Jurkat, Clone E6-1 (cell line): Measurements from ENCODE around the gene ETV6.
A peak's percentile ranks its signal among the peaks of the same experiment; 100 is the strongest.

ENCODE experiments used
- DNase-seq: peaks from one replicate; pipeline ENCODE4 v3.0.0-alpha.2; 2011; ENCODE audit warnings: low read depth, low spot score
- H3K4me3 ChIP-seq: 2 replicates; pipeline ENCODE4 v1.5.1; 2011; ENCODE audit warnings: mild to moderate bottlenecking, low read length, control low read depth, moderate library complexity

Gene ETV6

DNA sequence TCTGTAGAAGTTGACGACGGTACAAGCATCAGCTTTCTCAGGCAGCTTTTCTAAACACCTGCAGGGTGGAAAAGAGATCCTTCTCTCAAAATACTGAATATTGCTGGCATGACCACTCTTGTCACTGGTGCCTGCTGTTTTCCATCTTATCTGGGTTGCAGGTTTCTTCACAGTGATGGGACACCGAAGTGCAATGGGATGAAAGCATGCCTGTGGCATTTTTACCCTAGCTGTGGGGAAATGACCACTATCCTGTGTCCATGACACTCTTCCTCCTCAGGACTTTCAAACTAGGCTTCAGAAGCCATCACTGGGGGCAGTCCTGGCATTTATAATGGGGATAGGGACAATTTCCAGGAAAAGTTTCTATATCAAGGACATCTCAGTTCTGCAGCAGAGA lies 98.5 kb downstream of the ETV6 start:
- no peak for DNase-seq
- H3K4me3 ChIP-seq: no peak overlapping the region

DNA sequence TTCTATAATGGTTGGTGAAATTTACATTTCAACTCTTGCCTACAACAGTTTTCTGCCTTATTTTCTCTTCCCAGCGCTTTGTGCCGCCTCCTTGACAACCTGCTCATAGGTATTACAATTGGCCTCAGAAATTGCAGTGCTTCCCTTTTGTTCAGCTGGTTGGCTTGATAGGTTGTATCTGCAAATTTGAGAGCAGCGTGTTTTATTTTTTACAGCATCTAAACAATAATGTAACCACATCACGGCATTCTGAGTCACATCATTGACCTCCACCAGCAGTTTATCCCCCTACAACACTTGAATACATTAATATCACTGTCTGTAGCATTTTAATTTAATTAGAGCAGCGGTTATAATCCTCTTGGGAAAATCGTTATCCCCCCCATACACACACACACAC lies 99.4 kb downstream of the ETV6 start:
- H3K4me3 ChIP-seq: no peak overlapping the region
- no peak for DNase-seq

GRCh38 chr12:11749943-11750690 lies 100.6 kb downstream of the ETV6 start:
- H3K4me3 ChIP-seq: no peak overlapping the region
- no peak for DNase-seq

DNA sequence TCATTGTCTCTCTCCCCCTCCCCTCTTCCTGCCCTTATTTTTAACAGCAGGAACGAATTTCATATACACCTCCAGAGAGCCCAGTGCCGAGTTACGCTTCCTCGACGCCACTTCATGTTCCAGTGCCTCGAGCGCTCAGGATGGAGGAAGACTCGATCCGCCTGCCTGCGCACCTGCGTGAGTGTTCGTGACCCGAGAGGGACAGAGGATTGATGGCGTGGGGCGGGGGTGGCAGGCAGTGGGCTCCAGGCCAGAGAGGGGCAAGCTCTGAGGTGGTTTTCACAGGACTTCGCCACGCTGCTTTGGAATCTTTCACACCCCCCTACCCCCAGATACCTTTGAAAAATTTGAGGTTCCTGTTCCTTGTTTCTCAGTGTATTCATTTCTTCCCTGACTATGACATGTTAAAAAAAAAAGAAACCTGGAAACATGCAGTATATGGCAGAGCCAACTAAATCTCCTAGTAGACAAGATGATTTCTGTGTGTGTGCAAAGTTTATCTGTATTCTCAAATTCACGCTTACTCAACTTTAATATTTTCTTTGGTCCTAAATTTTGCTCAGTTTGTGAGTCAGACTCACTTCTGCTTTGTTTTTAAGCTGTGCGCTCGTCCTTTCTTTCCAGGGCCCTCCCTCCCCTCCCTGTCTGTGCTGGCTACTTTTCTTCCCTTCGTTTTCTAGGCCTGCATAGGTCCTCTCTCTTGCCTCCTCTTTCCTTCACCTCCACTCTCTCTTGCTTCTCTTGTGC lies 103.1 kb downstream of the ETV6 start:
- DNase-seq: no peak

DNA sequence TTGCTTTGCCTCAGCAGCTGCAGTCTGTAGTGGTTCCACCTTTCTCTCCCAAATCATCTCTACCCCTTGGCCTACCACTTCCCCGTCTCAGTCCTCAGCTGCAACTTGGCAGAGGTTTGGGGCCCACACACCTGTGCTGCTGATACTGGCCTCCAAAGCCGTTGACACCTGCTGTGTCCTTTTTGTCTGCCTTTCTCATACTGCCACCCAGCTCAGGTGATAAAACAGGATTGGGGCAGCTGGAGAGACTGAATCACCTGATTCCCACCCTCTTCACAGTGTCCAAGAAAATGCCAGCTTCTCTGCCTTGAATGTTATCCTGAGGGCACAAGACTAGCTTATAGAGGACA lies 103.7 kb downstream of the ETV6 start:
- DNase-seq: peak; percentile 83
- no peak overlapping the region for H3K4me3 ChIP-seq

More for the DNA sequence above, 103.1 kb downstream of the ETV6 start:
- no peak overlapping the region for H3K4me3 ChIP-seq

GRCh38 chr12:11753826-11754225 lies 104.4 kb downstream of the ETV6 start:
- no peak overlapping the region for H3K4me3 ChIP-seq
- no peak for DNase-seq

DNA sequence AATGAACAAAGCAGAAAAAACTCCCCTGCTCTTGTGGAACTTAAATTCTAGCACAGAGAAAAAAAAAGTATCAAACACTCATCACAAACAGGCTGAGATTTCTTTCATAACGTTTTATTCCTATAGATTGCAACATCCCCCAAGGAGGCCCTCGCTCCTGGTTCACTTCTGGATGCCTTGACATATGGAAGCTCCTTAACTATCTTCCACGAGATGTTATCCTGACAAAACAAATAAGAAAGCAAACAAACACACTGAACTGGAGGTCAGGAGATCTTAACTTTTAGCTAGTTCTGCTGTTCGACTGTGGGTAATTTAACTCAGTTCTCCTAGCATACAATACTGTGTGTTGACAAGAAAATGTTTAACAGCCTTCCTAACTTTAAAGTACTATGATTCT lies 104.8 kb downstream of the ETV6 start:
- H3K4me3 ChIP-seq: no peak overlapping the region
- no peak for DNase-seq

GRCh38 chr12:11755302-11755930 lies 105.9 kb downstream of the ETV6 start:
- H3K4me3 ChIP-seq: no peak overlapping the region
- DNase-seq: no peak

DNA sequence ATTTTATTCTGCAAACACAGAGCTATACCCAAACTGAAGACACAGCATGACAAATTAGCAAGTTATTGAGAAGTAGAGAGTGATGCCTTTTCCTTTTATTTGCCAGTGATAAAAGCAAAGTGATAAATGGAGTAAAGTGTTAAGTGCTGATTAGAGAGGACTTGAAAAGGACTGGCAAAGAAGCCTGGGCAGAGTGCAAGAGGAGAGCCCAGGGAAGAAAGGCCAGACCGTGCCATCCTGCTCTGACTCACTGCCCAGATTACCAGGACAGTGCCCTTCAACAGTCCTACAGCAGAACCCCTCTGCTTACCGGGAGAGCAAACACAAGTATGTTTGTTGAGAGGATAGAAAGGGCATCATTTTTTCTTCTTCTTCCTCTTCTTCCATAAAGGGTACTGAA lies 106.5 kb downstream of the ETV6 start:
- H3K4me3 ChIP-seq: no peak overlapping the region
- no peak for DNase-seq

DNA sequence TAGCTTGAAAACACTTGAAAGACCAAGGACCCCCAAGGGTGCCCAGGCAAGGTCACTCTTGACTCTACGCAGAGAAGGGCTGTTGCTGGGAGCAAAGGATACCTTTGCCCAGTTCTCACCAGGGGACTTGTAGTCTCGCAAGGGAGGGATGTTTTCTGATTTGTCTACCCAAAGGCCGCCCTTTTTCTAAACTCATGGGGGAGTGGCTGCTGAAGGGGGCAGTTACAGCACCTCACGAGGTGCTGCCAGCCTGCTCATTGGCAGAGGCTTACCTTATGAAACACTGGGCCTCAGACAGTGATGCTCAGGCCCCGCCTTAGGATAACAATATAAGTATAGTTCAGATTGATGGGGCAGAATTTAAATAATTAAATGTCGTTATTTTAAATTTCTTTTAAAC lies 107.0 kb downstream of the ETV6 start:
- DNase-seq: no peak
- no peak overlapping the region for H3K4me3 ChIP-seq

GRCh38 chr12:11757095-11757494 lies 107.6 kb downstream of the ETV6 start:
- H3K4me3 ChIP-seq: no peak overlapping the region
- DNase-seq: no peak

DNA sequence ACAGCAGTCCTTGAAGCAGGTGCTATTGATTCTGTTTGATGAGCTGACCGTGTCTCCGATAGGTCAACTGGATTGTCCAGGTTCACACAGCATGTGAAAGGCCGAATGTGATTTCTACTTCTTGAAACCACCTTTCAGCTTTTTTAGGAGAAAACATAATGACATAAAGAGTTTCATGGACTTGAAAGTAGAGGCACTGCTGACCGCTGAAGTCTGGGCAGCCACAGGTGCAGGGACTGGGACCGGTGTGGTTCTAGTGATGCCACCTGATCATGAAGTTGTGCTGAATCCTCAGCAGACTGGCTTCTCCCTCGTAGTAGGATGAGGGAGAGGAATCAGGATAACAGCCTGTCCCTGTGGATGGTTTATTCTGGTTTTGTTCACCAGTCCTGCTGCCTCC lies 108.1 kb downstream of the ETV6 start:
- no peak for DNase-seq
- H3K4me3 ChIP-seq: no peak overlapping the region

DNA sequence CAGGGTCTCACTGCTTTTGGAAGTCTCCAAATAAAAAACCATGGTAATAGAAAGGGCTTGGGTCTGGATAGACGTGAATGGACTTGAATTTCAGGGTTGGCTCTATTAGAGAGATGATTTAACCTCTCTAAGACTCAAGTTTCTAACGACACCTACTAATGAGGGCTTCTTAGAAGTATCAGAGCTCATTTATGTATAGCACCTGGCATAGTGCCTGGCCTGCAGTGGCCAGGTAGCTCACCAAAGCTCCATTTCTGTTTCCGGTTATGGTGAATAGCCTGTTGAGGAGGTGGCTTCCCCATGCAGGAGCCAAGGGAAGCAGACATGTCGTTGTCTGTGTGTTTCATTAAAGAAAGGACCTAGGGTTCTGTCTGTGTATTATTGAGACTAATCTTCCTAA lies 108.6 kb downstream of the ETV6 start:
- DNase-seq: no peak
- no peak overlapping the region for H3K4me3 ChIP-seq

- no peak overlapping the region for H3K4me3 ChIP-seq
- no peak for DNase-seq
These were observed 109.3 kb downstream of the ETV6 start for GRCh38 chr12:11758510-11759493.

GRCh38 chr12:11759494-11759878 lies 110.0 kb downstream of the ETV6 start:
- H3K4me3 ChIP-seq: no peak overlapping the region
- no peak for DNase-seq

DNA sequence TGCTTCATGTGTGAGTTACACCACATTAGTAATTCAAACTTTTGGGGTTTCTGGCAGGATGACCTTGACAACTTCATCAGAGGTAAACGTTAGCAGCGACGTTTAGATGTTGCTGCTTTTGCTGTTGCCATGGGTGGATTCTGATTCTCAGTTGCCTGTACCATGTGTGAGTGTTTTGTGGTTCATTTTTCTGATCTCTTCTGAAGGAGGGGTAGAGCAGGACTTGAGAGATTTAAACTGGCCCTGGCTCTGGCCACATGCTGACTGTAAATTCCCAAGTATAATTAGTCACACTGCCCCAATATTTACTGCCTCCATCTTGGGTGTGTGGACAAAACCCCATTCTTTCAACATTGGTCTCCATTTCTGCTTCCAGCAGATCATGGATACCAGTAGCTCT lies 110.4 kb downstream of the ETV6 start:
- no peak overlapping the region for H3K4me3 ChIP-seq
- DNase-seq: no peak

- no peak overlapping the region for H3K4me3 ChIP-seq
- DNase-seq: no peak
These were observed 112.5 kb downstream of the ETV6 start for GRCh38 chr12:11761869-11762567.

- DNase-seq: no peak
- H3K4me3 ChIP-seq: no peak overlapping the region
These were observed 113.4 kb downstream of the ETV6 start for GRCh38 chr12:11762723-11763326.
